HEK293 (cell line): ENCODE data around the gene LRP6.

Experiments used
- CTCF ChIA-PET: fragments of 350-600 bp; formaldehyde crosslinking; extraction: SDS; loops from one replicate; lab custom pipeline; 2021; ENCODE audit warnings: antibody characterized with exemption; lab: Yijun Ruan, JAX
- POLR2A ChIA-PET: fragments of 300-600 bp; formaldehyde crosslinking; extraction: SDS; loops from one replicate; lab custom pipeline; 2020; ENCODE audit warnings: antibody characterized with exemption, inconsistent platforms; lab: Yijun Ruan, JAX
- H3K27ac ChIP-seq: fragments of 200-500 bp; sonication (Bioruptor generic); 2 replicates; pipeline ENCODE4 v1.5.1; 2014; ENCODE audit warnings: low read depth, low read length, control low read depth, inconsistent platforms; ENCODE audit errors: extremely low read depth
- H3K36me3 ChIP-seq, 2 experiments: fragments of 200-500 bp in 1 of 2; sonication (Bioruptor generic) in 1 of 2; 1 replicate in 1 of 2; 2 replicates in 1 of 2; pipeline ENCODE4 v1.5.1; 2014 to 2017; ENCODE audit warnings: inconsistent platforms in 2 of 2, low read length in 2 of 2; ENCODE audit not compliant: control insufficient read depth in 2 of 2, insufficient read depth in 1 of 2
- H3K4me1 ChIP-seq: fragments of 200-500 bp; sonication (Bioruptor generic); 2 replicates; pipeline ENCODE4 v1.5.1; 2014; ENCODE audit warnings: mild to moderate bottlenecking, low read length, inconsistent platforms; ENCODE audit not compliant: control insufficient read depth, insufficient read depth
- H3K4me3 ChIP-seq: 2 replicates; pipeline ENCODE4 v1.5.1; 2011; ENCODE audit warnings: low read depth, mild to moderate bottlenecking, control low read depth, low read length, moderate library complexity
- H3K9me3 ChIP-seq: fragments of 200-500 bp; sonication (Bioruptor generic); 2 replicates; pipeline ENCODE4 v1.5.1; 2014; ENCODE audit warnings: low read depth, low read length, inconsistent platforms; ENCODE audit not compliant: control insufficient read depth, insufficient read depth
- EGR2 ChIP-seq: fragments of 450-650 bp; formaldehyde crosslinking; IDR thresholded peaks from 2 replicates; pipeline ENCODE4 v1.5.1; 2016; ENCODE audit warnings: low read depth, missing biosample characterization, missing genetic modification characterization
- WT1 ChIP-seq: fragments of 450-650 bp; formaldehyde crosslinking; IDR thresholded peaks from 2 replicates; pipeline ENCODE4 v1.5.1; 2016; ENCODE audit warnings: missing biosample characterization, missing genetic modification characterization
- ZNF211 ChIP-seq: fragments of 450-650 bp; formaldehyde crosslinking; IDR thresholded peaks from 2 replicates; pipeline ENCODE4 v1.5.1; 2016; ENCODE audit warnings: low read depth, missing biosample characterization, missing genetic modification characterization
- ZNF324 ChIP-seq: fragments of 450-650 bp; formaldehyde crosslinking; IDR thresholded peaks from 2 replicates; pipeline ENCODE4 v1.5.1; 2016; ENCODE audit warnings: missing biosample characterization, missing genetic modification characterization
- ZNF561 ChIP-seq: fragments of 450-650 bp; IDR thresholded peaks from 2 replicates; pipeline ENCODE4 v1.5.1; 2018; ENCODE audit warnings: missing biosample characterization, missing genetic modification characterization, borderline replicate concordance
- ZNF621 ChIP-seq: fragments of 450-650 bp; formaldehyde crosslinking; IDR thresholded peaks from 2 replicates; pipeline ENCODE4 v1.5.1; 2017; ENCODE audit warnings: missing biosample characterization, missing genetic modification characterization
- ZNF639 ChIP-seq: fragments of 450-650 bp; formaldehyde crosslinking; IDR thresholded peaks from 2 replicates; pipeline ENCODE4 v1.5.1; 2016; ENCODE audit warnings: missing biosample characterization, missing genetic modification characterization
- TF ChIP-seq, protein P1 (sequence below): fragments of 450-650 bp; formaldehyde crosslinking; IDR thresholded peaks from 2 replicates; pipeline ENCODE4 v1.5.1; 2017; ENCODE audit warnings: missing biosample characterization, missing genetic modification characterization

LRP6 gene

DNA sequence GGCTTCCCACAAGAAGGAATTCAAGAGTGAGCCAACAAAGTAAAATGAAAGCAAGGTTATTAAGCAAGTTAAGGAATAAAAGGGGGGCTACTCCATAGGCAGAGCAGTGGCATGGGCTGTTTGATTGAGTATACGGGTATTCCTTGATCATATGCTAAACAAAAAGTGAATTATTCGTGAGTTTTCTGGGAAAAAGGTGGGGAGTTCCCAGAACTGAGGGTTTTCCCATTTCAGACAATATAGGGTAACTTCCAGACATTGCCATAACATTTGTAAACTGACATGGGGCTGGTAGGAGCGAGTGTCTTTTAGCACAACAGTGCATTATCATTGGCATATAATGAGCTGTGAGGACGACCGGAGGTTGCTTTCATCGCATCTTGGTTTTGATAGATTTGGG is 198.1 kb downstream of the LRP6 start:
- Histone ChIP-seq H3K4me1 (peaks cover 5% of the 10 kb centered on the region; the same call in 1 of the 2 replicates), H3K4me3 (no peak overlapping the region), H3K27ac (no peak overlapping the region), H3K36me3 (no peaks in the 10 kb centered on the region), H3K9me3 (no peaks in the 10 kb centered on the region)
- CTCF ChIA-PET: interaction anchor here (0.7 kb wide), 1 partner anchor 324 kb away, joined by 3 read pairs; no protein-coding TSS in a partner anchor
- POLR2A ChIA-PET: no interaction called here
- TF ChIP-seq, protein P1, sequence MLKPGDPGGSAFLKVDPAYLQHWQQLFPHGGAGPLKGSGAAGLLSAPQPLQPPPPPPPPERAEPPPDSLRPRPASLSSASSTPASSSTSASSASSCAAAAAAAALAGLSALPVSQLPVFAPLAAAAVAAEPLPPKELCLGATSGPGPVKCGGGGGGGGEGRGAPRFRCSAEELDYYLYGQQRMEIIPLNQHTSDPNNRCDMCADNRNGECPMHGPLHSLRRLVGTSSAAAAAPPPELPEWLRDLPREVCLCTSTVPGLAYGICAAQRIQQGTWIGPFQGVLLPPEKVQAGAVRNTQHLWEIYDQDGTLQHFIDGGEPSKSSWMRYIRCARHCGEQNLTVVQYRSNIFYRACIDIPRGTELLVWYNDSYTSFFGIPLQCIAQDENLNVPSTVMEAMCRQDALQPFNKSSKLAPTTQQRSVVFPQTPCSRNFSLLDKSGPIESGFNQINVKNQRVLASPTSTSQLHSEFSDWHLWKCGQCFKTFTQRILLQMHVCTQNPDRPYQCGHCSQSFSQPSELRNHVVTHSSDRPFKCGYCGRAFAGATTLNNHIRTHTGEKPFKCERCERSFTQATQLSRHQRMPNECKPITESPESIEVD: no peak
- no peak for TF ChIP-seq EGR2 (tag by site-specific recombination)
- TF ChIP-seq ZNF324: no peak
- no peak for TF ChIP-seq ZNF639 (tag by site-specific recombination)
- no peak for TF ChIP-seq WT1 (tag by site-specific recombination)
- no peak for TF ChIP-seq ZNF621 (tag by site-specific recombination)
- TF ChIP-seq ZNF561: no peak
- no peak for TF ChIP-seq ZNF211 (tag by site-specific recombination)
